K562 (cell line): ENCODE data around the gene SPAG9. TPM values are rescaled to one million over a fixed set of nuclear protein-coding genes. Genes with fewer than 3 reads are reported as not detected.

Experiments
- ARID1B ChIP-seq: fragments of 450-650 bp; IDR thresholded peaks from 2 replicates; pipeline ENCODE4 v1.6.1; 2016; ENCODE audit warnings: antibody characterized with exemption, mild to moderate bottlenecking, inconsistent platforms
- ARNT ChIP-seq, 2 experiments: fragments of 450-650 bp; IDR thresholded peaks; 2 replicates each; pipeline ENCODE4 v1.6.1; 2016; ENCODE audit warnings: mild to moderate bottlenecking in 1 of 2
- CBFA2T3 ChIP-seq: fragments of 450-650 bp; IDR thresholded peaks from 2 replicates; pipeline ENCODE4 v1.6.1; 2017
- CTBP1 ChIP-seq: fragments of 450-650 bp; IDR thresholded peaks from 2 replicates; pipeline ENCODE4 v1.6.1; 2016; ENCODE audit warnings: borderline replicate concordance
- HNRNPLL ChIP-seq: fragments of 200-400 bp; formaldehyde crosslinking; IDR thresholded peaks from 2 replicates; pipeline ENCODE4 v1.6.1; 2017; ENCODE audit warnings: low read length, low read depth, mild to moderate bottlenecking; ENCODE audit not compliant: poor library complexity, severe bottlenecking
- SMAD2 ChIP-seq: fragments of 150-350 bp; IDR thresholded peaks from 2 replicates; pipeline ENCODE4 v1.6.1; 2014; ENCODE audit warnings: low read depth, mild to moderate bottlenecking, low read length
- TEAD4 ChIP-seq, 2 experiments: sonication (generic) in 1 of 2; formaldehyde crosslinking in 1 of 2; IDR thresholded peaks; 2 replicates each; pipeline versions ENCODE4 v1.6.1 to v1.8.0; 2012 to 2022; ENCODE audit warnings: borderline replicate concordance in 1 of 2, inconsistent platforms in 1 of 2, low read length in 1 of 2, mild to moderate bottlenecking in 1 of 2, missing genetic modification reagents in 1 of 2
- U2AF1 ChIP-seq: fragments of 200-400 bp; formaldehyde crosslinking; optimal IDR thresholded peaks from 2 replicates; pipeline ENCODE3; 2017; ENCODE audit warnings: mild to moderate bottlenecking, low read depth, low read length, moderate library complexity
- ZNF263 ChIP-seq: sonication (generic); formaldehyde crosslinking; IDR thresholded peaks from 2 replicates; pipeline ENCODE4 v1.8.0; 2022; ENCODE audit warnings: mild to moderate bottlenecking, missing genetic modification reagents, borderline replicate concordance
- polyA plus RNA-seq, 8 experiments: library from polyadenylated mRNA; depleted of rRNA in 4 of 8; stranded (reverse) in 5 of 8; unstranded in 3 of 8; fragments of >200 nt; fragmentation: Nextera tagmentation in 2 of 8; fragmentation: Illumina TruSeq in 1 of 8; extraction: Ambion mirVana in 2 of 8; extraction: Trizol in 1 of 8; gene quantifications; 2 replicates each; pipeline versions ENCODE4 v1.2.1 to v1.2.3, GENCODE V29; 2011 to 2014; ENCODE audit warnings: inconsistent platforms in 1 of 8, missing spikeins in 1 of 8
- total RNA-seq, 7 experiments: library from RNA; depleted of rRNA in 6 of 7; stranded (reverse); fragments of >200 nt in 6 of 7; fragmentation: Illumina TruSeq in 2 of 7; extraction: Trizol in 2 of 7; gene quantifications; 2 replicates each; pipeline versions ENCODE4 v1.2.1 to v1.2.3, GENCODE V29; 2011 to 2021; ENCODE audit warnings: low replicate concordance in 1 of 7
- TF ChIP-seq, protein P1 (sequence below), 2 experiments: IDR thresholded peaks; 2 replicates each; pipeline ENCODE4 v1.6.1; 2012; ENCODE audit warnings: improper control_type of control experiment in 2 of 2, low read depth in 2 of 2, low read length in 2 of 2, borderline replicate concordance in 1 of 2
- TF ChIP-seq, protein P2 (sequence below): sonication (generic); formaldehyde crosslinking; IDR thresholded peaks from 2 replicates; pipeline ENCODE4 v1.8.0; 2023; ENCODE audit warnings: mild to moderate bottlenecking, missing genetic modification reagents
- TF ChIP-seq, protein P3 (sequence below): fragments of 450-650 bp; IDR thresholded peaks from 2 replicates; pipeline ENCODE4 v1.6.1; 2018; ENCODE audit not compliant: partially characterized antibody

Gene SPAG9
- total and polyA plus RNA-seq, 9 of the 15 experiments (the other 6 are each of a cell fraction or from before 2014, with no cell fraction given), result 12.2 to 99.2 (median 58.2) TPM

DNA sequence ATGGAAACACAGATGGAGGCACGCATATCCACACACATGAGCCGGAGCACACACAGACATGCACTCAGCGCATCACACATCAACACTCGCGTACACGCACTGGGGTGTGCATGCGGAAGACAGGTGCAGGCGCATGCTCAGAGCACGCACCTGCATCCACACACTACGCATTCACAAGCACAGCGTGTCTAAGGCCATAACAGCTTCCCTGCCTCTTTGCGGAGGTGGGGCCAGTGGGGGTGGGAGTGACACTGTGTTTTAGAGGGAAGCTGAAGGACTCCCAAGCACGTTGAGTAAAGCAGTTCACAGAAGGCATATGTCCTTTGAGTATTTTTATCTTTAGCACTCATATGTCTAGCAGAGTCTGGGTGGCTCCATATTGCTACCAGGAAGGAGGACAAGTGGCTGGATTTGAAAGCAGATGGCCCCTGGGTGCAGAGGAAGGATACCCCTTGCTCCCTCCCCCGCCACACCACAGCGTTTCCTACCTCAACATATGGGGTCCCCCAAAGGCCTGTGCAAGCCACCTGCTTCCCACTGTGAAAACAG lies 185.9 kb downstream of the SPAG9 start (continued):
- TF ChIP-seq, protein P1, sequence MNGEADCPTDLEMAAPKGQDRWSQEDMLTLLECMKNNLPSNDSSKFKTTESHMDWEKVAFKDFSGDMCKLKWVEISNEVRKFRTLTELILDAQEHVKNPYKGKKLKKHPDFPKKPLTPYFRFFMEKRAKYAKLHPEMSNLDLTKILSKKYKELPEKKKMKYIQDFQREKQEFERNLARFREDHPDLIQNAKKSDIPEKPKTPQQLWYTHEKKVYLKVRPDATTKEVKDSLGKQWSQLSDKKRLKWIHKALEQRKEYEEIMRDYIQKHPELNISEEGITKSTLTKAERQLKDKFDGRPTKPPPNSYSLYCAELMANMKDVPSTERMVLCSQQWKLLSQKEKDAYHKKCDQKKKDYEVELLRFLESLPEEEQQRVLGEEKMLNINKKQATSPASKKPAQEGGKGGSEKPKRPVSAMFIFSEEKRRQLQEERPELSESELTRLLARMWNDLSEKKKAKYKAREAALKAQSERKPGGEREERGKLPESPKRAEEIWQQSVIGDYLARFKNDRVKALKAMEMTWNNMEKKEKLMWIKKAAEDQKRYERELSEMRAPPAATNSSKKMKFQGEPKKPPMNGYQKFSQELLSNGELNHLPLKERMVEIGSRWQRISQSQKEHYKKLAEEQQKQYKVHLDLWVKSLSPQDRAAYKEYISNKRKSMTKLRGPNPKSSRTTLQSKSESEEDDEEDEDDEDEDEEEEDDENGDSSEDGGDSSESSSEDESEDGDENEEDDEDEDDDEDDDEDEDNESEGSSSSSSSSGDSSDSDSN (IDR thresholded peaks at IDR 0.05; ENCODE audit: borderline replicate concordance in 1 of 2, low read depth in 2 of 2, low read length in 2 of 2), result no peak
- TF ChIP-seq TEAD4 (IDR thresholded peaks at IDR 0.05; ENCODE audit: low read length), result peak; percentile 48; the same call in 1 of the 2 replicates
- TF ChIP-seq TEAD4 (CRISPR knock-in tag; IDR thresholded peaks at IDR 0.05; ENCODE audit: borderline replicate concordance), result no peak
- TF ChIP-seq, protein P2, sequence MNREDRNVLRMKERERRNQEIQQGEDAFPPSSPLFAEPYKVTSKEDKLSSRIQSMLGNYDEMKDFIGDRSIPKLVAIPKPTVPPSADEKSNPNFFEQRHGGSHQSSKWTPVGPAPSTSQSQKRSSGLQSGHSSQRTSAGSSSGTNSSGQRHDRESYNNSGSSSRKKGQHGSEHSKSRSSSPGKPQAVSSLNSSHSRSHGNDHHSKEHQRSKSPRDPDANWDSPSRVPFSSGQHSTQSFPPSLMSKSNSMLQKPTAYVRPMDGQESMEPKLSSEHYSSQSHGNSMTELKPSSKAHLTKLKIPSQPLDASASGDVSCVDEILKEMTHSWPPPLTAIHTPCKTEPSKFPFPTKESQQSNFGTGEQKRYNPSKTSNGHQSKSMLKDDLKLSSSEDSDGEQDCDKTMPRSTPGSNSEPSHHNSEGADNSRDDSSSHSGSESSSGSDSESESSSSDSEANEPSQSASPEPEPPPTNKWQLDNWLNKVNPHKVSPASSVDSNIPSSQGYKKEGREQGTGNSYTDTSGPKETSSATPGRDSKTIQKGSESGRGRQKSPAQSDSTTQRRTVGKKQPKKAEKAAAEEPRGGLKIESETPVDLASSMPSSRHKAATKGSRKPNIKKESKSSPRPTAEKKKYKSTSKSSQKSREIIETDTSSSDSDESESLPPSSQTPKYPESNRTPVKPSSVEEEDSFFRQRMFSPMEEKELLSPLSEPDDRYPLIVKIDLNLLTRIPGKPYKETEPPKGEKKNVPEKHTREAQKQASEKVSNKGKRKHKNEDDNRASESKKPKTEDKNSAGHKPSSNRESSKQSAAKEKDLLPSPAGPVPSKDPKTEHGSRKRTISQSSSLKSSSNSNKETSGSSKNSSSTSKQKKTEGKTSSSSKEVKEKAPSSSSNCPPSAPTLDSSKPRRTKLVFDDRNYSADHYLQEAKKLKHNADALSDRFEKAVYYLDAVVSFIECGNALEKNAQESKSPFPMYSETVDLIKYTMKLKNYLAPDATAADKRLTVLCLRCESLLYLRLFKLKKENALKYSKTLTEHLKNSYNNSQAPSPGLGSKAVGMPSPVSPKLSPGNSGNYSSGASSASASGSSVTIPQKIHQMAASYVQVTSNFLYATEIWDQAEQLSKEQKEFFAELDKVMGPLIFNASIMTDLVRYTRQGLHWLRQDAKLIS (CRISPR knock-in tag), result no peak
- TF ChIP-seq CTBP1, result no peak; the same call in 1 of the 2 replicates
- TF ChIP-seq ARID1B, result peak; percentile 45; the same call in 1 of the 2 replicates
- TF ChIP-seq, protein P3, sequence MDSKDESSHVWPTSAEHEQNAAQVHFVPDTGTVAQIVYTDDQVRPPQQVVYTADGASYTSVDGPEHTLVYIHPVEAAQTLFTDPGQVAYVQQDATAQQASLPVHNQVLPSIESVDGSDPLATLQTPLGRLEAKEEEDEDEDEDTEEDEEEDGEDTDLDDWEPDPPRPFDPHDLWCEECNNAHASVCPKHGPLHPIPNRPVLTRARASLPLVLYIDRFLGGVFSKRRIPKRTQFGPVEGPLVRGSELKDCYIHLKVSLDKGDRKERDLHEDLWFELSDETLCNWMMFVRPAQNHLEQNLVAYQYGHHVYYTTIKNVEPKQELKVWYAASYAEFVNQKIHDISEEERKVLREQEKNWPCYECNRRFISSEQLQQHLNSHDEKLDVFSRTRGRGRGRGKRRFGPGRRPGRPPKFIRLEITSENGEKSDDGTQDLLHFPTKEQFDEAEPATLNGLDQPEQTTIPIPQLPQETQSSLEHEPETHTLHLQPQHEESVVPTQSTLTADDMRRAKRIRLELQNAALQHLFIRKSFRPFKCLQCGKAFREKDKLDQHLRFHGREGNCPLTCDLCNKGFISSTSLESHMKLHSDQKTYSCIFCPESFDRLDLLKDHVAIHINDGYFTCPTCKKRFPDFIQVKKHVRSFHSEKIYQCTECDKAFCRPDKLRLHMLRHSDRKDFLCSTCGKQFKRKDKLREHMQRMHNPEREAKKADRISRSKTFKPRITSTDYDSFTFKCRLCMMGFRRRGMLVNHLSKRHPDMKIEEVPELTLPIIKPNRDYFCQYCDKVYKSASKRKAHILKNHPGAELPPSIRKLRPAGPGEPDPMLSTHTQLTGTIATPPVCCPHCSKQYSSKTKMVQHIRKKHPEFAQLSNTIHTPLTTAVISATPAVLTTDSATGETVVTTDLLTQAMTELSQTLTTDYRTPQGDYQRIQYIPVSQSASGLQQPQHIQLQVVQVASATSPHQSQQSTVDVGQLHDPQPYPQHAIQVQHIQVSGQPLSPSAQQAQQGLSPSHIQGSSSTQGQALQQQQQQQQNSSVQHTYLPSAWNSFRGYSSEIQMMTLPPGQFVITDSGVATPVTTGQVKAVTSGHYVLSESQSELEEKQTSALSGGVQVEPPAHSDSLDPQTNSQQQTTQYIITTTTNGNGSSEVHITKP, result no peak
- no peak for TF ChIP-seq ARNT (IDR thresholded peaks at IDR 0.05)
- TF ChIP-seq HNRNPLL, result no peak
- TF ChIP-seq U2AF1, result no peak
- TF ChIP-seq CBFA2T3, result peak; percentile 81
- TF ChIP-seq ZNF263 (CRISPR knock-in tag), result no peak
- TF ChIP-seq SMAD2, result no peak
